ENCODE results near the gene BICDL1. TPM values are rescaled to one million over a fixed set of nuclear protein-coding genes. Genes with fewer than 3 reads are reported as not detected.

Gene BICDL1
- total RNA-seq, 3 donors from 2014 or later = 6.7 to 10.6 (median 6.8) TPM

GRCh38 chr12:120066341-120066740, 77.3 kb downstream of the BICDL1 start:
- H3K4me3 ChIP-seq = no peak overlapping the region
- no peaks in the 10 kb centered on the region for H3K9me3 ChIP-seq
- no peaks in the 10 kb centered on the region for H3K4me1 ChIP-seq (ENCODE audit: low read depth)
- no peak for TF ChIP-seq CTCF (IDR thresholded peaks at IDR 0.05)
- H3K36me3 ChIP-seq (ENCODE audit: low read depth) = no peaks in the 10 kb centered on the region
- DNase-seq (no peak), ATAC-seq (no peak)
- intact Hi-C loops (cut with DNase I, micrococcal nuclease) = no loop called here

- no peak overlapping the region for H3K4me3 ChIP-seq
- no peak for TF ChIP-seq CTCF (IDR thresholded peaks at IDR 0.05)
- no peaks in the 10 kb centered on the region for H3K36me3 ChIP-seq (ENCODE audit: low read depth)
- DNase-seq (no peak), ATAC-seq (no peak)
- no peaks in the 10 kb centered on the region for H3K9me3 ChIP-seq
- H3K4me1 ChIP-seq (ENCODE audit: low read depth) = no peaks in the 10 kb centered on the region
- intact Hi-C loops (cut with DNase I, micrococcal nuclease) = no loop called here
Measured at GRCh38 chr12:120067084-120067869, 78.2 kb downstream of the BICDL1 start.

GRCh38 chr12:120067901-120068300, 78.9 kb downstream of the BICDL1 start:
- intact Hi-C loops (cut with DNase I, micrococcal nuclease) = no loop called here
- Histone ChIP-seq H3K36me3 (ENCODE audit: low read depth) (no peaks in the 10 kb centered on the region), H3K9me3 (no peaks in the 10 kb centered on the region), H3K4me3 (no peak overlapping the region), H3K4me1 (ENCODE audit: low read depth) (no peaks in the 10 kb centered on the region)
- no peak for DNase-seq
- TF ChIP-seq CTCF (IDR thresholded peaks at IDR 0.05) = no peak
- ATAC-seq = no peak

- Histone ChIP-seq H3K36me3 (ENCODE audit: low read depth) (no peaks in the 10 kb centered on the region), H3K9me3 (no peaks in the 10 kb centered on the region), H3K4me3 (no peak overlapping the region), H3K4me1 (ENCODE audit: low read depth) (no peaks in the 10 kb centered on the region)
- DNase-seq (no peak), ATAC-seq (no peak)
- no peak for TF ChIP-seq CTCF (IDR thresholded peaks at IDR 0.05)
- intact Hi-C loops (cut with DNase I, micrococcal nuclease) = no loop called here
Measured at GRCh38 chr12:120069278-120069677, 80.2 kb downstream of the BICDL1 start.

- no peak for TF ChIP-seq CTCF (IDR thresholded peaks at IDR 0.05)
- DNase-seq (no peak), ATAC-seq (no peak)
Measured at GRCh38 chr12:120071493-120072020, 82.5 kb downstream of the BICDL1 start.

More at GRCh38 chr12:120071493-120072020, 82.5 kb downstream of the BICDL1 start:
- no peaks in the 10 kb centered on the region for H3K9me3 ChIP-seq
- H3K4me3 ChIP-seq = no peak overlapping the region
- intact Hi-C loops (cut with DNase I, micrococcal nuclease) = no loop called here
- no peaks in the 10 kb centered on the region for H3K36me3 ChIP-seq (ENCODE audit: low read depth)
- no peaks in the 10 kb centered on the region for H3K4me1 ChIP-seq (ENCODE audit: low read depth)

Measured in mucosa of descending colon (tissue), 3 donors.